DND-41 (cell line): ENCODE data around the gene CCL4.

Experiments
- CTCF ChIP-seq: IDR thresholded peaks from 2 replicates; pipeline ENCODE4 v1.5.1; 2012; ENCODE audit warnings: borderline replicate concordance, low read length, moderate library complexity, mild to moderate bottlenecking; ENCODE audit not compliant: poor library complexity, severe bottlenecking; ENCODE audit errors: extremely low read depth
- EZH2 ChIP-seq: IDR thresholded peaks from 3 replicates; pipeline ENCODE4 v1.6.1; 2012; ENCODE audit warnings: borderline replicate concordance, low read depth, mild to moderate bottlenecking, moderate library complexity, low read length, inconsistent platforms; ENCODE audit not compliant: severe bottlenecking

GRCh38 chr17:36066365-36066985 lies 37.2 kb upstream of the CCL4 start:
- TF ChIP-seq CTCF, result no peak
- no peak for TF ChIP-seq EZH2
